CD4-positive, alpha-beta T cell (primary cell): Measurements from ENCODE around the gene PRKN. TPM values are rescaled to one million over a fixed set of nuclear protein-coding genes. Genes with fewer than 3 reads are reported as not detected.

Experiments used
- ATAC-seq: fragments of 200-7000 bp; cut with Tn5 transposase; one replicate; pipeline ENCODE4 v1.10.0; 2022; ENCODE audit warnings: mild to moderate bottlenecking; ENCODE audit not compliant: poor library complexity
- CTCF ChIA-PET: fragments of 350-600 bp; sonication (Branson Sonifier 250); formaldehyde crosslinking; loops from one replicate; lab custom pipeline; 2021; ENCODE audit warnings: antibody characterized with exemption, inconsistent platforms; lab: Charles Lee
- POLR2A ChIA-PET: fragments of 350-600 bp; sonication (Branson Sonifier 250); formaldehyde crosslinking; loops from one replicate; lab custom pipeline; 2021; ENCODE audit warnings: antibody characterized with exemption, inconsistent platforms; lab: Charles Lee
- DNase-seq, 14 experiments: peaks; one replicate each; pipeline ENCODE4 v3.0.0-alpha.2; 2013 to 2020; ENCODE audit warnings: mixed read lengths in 2 of 14
- H3K27ac ChIP-seq, 2 donors: one replicate each; pipeline versions ENCODE4 v1.5.1 to v1.7.0; 2013; ENCODE audit warnings: low read length in 2 of 2, low read depth in 1 of 2, mild to moderate bottlenecking in 1 of 2
- H3K27me3 ChIP-seq, 2 experiments: 1 replicate in 1 of 2; 2 replicates in 1 of 2; pipeline versions ENCODE4 v1.6.1 to v1.7.0; 2013; ENCODE audit warnings: low read length in 2 of 2, control low read depth in 1 of 2, mild to moderate bottlenecking in 1 of 2, moderate library complexity in 1 of 2; ENCODE audit not compliant: insufficient read depth in 2 of 2, control insufficient read depth in 1 of 2
- H3K36me3 ChIP-seq: one replicate; pipeline ENCODE4 v1.6.1; 2013; ENCODE audit warnings: low read length, control low read depth; ENCODE audit not compliant: insufficient read depth
- H3K4me1 ChIP-seq: one replicate; pipeline ENCODE4 v1.6.1; 2013; ENCODE audit warnings: low read length, control low read depth; ENCODE audit not compliant: insufficient read depth
- H3K4me3 ChIP-seq: one replicate; pipeline ENCODE4 v1.5.1; 2013; ENCODE audit warnings: mild to moderate bottlenecking, low read length, moderate library complexity
- H3K9me3 ChIP-seq, 2 experiments: 1 replicate in 1 of 2; 2 replicates in 1 of 2; pipeline versions ENCODE4 v1.6.1 to v1.7.0; 2013; ENCODE audit warnings: low read length in 2 of 2, mild to moderate bottlenecking in 2 of 2, control low read depth in 1 of 2, moderate library complexity in 1 of 2; ENCODE audit not compliant: control insufficient read depth in 1 of 2, insufficient read depth in 1 of 2
- H3K27ac Mint-ChIP-seq: one replicate; pipeline ENCODE4 v1.8.0; 2020; ENCODE audit warnings: mixed read lengths
- H3K27me3 Mint-ChIP-seq: one replicate; pipeline ENCODE4 v1.8.0; 2021; ENCODE audit warnings: mixed read lengths
- H3K36me3 Mint-ChIP-seq: one replicate; pipeline ENCODE4 v1.8.0; 2021; ENCODE audit warnings: low read depth, mixed read lengths
- H3K4me1 Mint-ChIP-seq: one replicate; pipeline ENCODE4 v1.8.0; 2021; ENCODE audit warnings: low read depth, mixed read lengths
- H3K4me3 Mint-ChIP-seq: one replicate; pipeline ENCODE4 v1.8.0; 2020; ENCODE audit warnings: mild to moderate bottlenecking, mixed read lengths
- H3K9me3 Mint-ChIP-seq: one replicate; pipeline ENCODE4 v1.8.0; 2020; ENCODE audit warnings: mixed read lengths
- intact Hi-C, 2 experiments: fragments of 100-400 bp; cut with DNase I in 1 of 2; cut with micrococcal nuclease in 1 of 2; formaldehyde crosslinking; loops; one replicate each; pipeline versions ENCODE4 v1.15.1 to v1.9.0; 2023 to 2025; cut with DNase I, micrococcal nuclease
- total RNA-seq, 174 experiments: library from RNA in 2 of 174; stranded (reverse) in 2 of 174; gene quantifications; one replicate each; pipeline ENCODE4 v1.2.3 and lab custom pipeline; 2021 to 2026
- TF ChIP-seq, protein P1 (sequence below): fragments of 200-600 bp; IDR thresholded peaks from one replicate; pipeline ENCODE4 v1.8.0; 2022; ENCODE audit warnings: antibody characterized with exemption, mild to moderate bottlenecking

Gene PRKN
- total RNA-seq, 2 experiments from 2014 or later = 5.2 to 5.4 TPM

DNA sequence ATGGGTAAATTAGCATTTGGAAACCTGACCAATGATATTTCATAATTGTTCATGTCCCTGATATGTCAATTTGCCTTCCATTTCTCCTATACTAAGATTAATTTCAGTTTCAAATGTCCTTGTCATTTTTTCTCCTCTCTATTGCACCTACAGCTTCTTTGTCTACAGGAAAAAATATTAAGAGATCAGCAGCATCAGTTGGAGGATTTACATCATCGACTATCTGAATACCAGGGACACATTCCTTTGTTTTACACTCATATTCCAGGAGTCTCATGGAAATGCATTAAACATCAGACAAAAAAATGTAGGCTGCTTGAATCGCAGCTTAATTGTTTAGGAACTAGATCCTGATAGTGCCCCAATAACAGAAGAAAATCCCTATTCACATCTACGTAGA lies 188.2 kb downstream of the PRKN start:
- no peaks in the 10 kb centered on the region for H3K4me1 Mint-ChIP-seq
- POLR2A ChIA-PET = no interaction called here
- no peaks in the 10 kb centered on the region for H3K27me3 Mint-ChIP-seq

DNA sequence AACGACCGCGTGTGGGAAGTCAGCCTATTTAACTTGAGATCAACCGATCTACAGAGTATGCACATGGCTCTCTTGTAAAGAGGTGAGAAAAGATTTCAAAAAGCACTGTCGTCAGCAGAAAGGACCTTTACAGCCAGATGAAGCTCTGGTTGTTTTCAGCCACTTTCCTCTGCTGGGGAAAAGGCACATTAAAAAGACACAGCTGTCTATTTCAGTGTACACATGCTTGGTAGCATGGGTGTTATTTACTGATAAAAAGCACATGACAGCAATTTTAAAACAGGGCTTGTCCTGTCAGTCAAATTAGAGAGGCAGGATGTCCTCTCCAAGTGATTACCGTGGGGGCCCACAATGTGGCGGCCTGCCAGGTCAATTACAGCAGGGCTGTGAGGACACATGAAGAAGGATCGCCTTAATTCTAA lies 188.9 kb downstream of the PRKN start:
- intact Hi-C loops = no loop called here
- no peak for ATAC-seq
- H3K4me3 ChIP-seq = no peak overlapping the region
- no peaks in the 10 kb centered on the region for H3K9me3 Mint-ChIP-seq
- no peaks in the 10 kb centered on the region for H3K4me1 ChIP-seq
- H3K36me3 Mint-ChIP-seq = no peaks in the 10 kb centered on the region
- no peak for DNase-seq
- H3K4me1 Mint-ChIP-seq = no peaks in the 10 kb centered on the region
- POLR2A ChIA-PET = no interaction called here
- no peak overlapping the region for H3K27ac Mint-ChIP-seq
- H3K27me3 ChIP-seq = no peaks in the 10 kb centered on the region
- TF ChIP-seq, protein P1, sequence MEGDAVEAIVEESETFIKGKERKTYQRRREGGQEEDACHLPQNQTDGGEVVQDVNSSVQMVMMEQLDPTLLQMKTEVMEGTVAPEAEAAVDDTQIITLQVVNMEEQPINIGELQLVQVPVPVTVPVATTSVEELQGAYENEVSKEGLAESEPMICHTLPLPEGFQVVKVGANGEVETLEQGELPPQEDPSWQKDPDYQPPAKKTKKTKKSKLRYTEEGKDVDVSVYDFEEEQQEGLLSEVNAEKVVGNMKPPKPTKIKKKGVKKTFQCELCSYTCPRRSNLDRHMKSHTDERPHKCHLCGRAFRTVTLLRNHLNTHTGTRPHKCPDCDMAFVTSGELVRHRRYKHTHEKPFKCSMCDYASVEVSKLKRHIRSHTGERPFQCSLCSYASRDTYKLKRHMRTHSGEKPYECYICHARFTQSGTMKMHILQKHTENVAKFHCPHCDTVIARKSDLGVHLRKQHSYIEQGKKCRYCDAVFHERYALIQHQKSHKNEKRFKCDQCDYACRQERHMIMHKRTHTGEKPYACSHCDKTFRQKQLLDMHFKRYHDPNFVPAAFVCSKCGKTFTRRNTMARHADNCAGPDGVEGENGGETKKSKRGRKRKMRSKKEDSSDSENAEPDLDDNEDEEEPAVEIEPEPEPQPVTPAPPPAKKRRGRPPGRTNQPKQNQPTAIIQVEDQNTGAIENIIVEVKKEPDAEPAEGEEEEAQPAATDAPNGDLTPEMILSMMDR = no peak
- H3K4me3 Mint-ChIP-seq = no peak overlapping the region
- CTCF ChIA-PET = no interaction called here
- H3K27ac ChIP-seq = no peak overlapping the region
- no peaks in the 10 kb centered on the region for H3K36me3 ChIP-seq
- H3K27me3 Mint-ChIP-seq = no peaks in the 10 kb centered on the region
- H3K9me3 ChIP-seq = no peaks in the 10 kb centered on the region

More for the DNA sequence above, 188.2 kb downstream of the PRKN start:
- Mint-ChIP-seq H3K4me3 (no peak overlapping the region), H3K9me3 (no peaks in the 10 kb centered on the region), H3K36me3 (no peaks in the 10 kb centered on the region), H3K27ac (no peak overlapping the region)
- Histone ChIP-seq H3K27ac (no peak overlapping the region), H3K9me3 (no peaks in the 10 kb centered on the region), H3K27me3 (no peaks in the 10 kb centered on the region), H3K36me3 (no peaks in the 10 kb centered on the region), H3K4me3 (no peak overlapping the region), H3K4me1 (no peaks in the 10 kb centered on the region)
- TF ChIP-seq, protein P1 = no peak
- CTCF ChIA-PET = no interaction called here
- intact Hi-C loops = no loop called here
- DNase-seq (no peak), ATAC-seq (no peak)

DNA sequence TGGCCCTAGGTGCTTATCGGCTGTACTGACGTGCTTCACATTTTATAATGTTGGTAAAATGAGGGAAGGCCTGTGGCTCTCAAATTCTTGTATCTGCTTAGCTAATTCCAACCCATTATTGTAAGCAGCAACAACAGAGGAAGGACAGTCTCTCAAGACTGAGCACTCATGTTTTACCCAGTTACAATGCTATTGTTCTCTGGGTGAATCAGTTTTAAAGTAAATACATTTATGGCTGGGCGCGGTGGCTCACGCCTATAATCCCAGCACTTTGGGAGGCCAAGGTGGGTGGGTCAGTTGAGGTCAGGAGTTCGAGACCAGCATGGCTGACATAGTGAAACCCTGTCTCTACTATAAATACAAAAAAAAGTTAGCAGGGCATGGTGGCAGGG lies 194.6 kb downstream of the PRKN start:
- Histone ChIP-seq H3K4me1 (no peaks in the 10 kb centered on the region), H3K27ac (no peak overlapping the region), H3K4me3 (no peak overlapping the region), H3K36me3 (no peaks in the 10 kb centered on the region), H3K27me3 (no peaks in the 10 kb centered on the region), H3K9me3 (no peaks in the 10 kb centered on the region)
- ChIA-PET POLR2A (no interaction called here), CTCF (no interaction called here)
- no peak overlapping the region for H3K27ac Mint-ChIP-seq
- peaks cover 5% of the 10 kb centered on the region for H3K36me3 Mint-ChIP-seq
- H3K9me3 Mint-ChIP-seq = no peaks in the 10 kb centered on the region
- DNase-seq = no peak
- no peak overlapping the region for H3K4me3 Mint-ChIP-seq
- intact Hi-C loops = no loop called here
- H3K27me3 Mint-ChIP-seq = no peaks in the 10 kb centered on the region
- H3K4me1 Mint-ChIP-seq = no peaks in the 10 kb centered on the region
- TF ChIP-seq, protein P1 = no peak
- ATAC-seq = no peak
